AG04450 (cell line): ENCODE data around the gene KRT85. TPM values are rescaled to one million over a fixed set of nuclear protein-coding genes. Genes with fewer than 3 reads are reported as not detected.
A peak's percentile ranks its signal among the peaks of the same experiment; 100 is the strongest.

Experiments
- CTCF ChIA-PET: fragments of 300-600, 350-600 bp; formaldehyde crosslinking; extraction: SDS; loops from one replicate; lab custom pipeline; 2022; ENCODE audit warnings: antibody characterized with exemption, inconsistent platforms; lab: Charles Lee
- POLR2A ChIA-PET: fragments of 350-600 bp; formaldehyde crosslinking; extraction: SDS; loops from one replicate; lab custom pipeline; 2021; ENCODE audit warnings: antibody characterized with exemption, inconsistent platforms; lab: Yijun Ruan, JAX
- DNase-seq: peaks from one replicate; pipeline ENCODE4 v3.0.0-alpha.2; 2011; ENCODE audit warnings: low read depth, low spot score
- H3K27ac ChIP-seq: one replicate; pipeline ENCODE4 v1.5.1; 2012; ENCODE audit warnings: low read depth, low read length, control low read depth
- H3K27me3 ChIP-seq: one replicate; pipeline ENCODE4 v1.6.0; 2012; ENCODE audit warnings: low read length; ENCODE audit not compliant: control insufficient read depth, insufficient read depth
- H3K4me3 ChIP-seq: 2 replicates; pipeline ENCODE4 v1.5.1; 2011; ENCODE audit warnings: mild to moderate bottlenecking, low read depth, low read length, control low read depth
- H3K9me3 ChIP-seq: 2 replicates; pipeline ENCODE4 v1.5.1; 2012; ENCODE audit warnings: low read length; ENCODE audit not compliant: control insufficient read depth, insufficient read depth
- CTCF ChIP-seq: IDR thresholded peaks from 2 replicates; pipeline ENCODE4 v1.5.1; 2011; ENCODE audit warnings: low read depth, low read length, control low read depth, inconsistent platforms
- polyA plus RNA-seq: library from polyadenylated mRNA; depleted of rRNA; stranded (reverse); fragments of >200 nt; gene quantifications from 2 replicates; pipeline ENCODE4 v1.2.3, GENCODE V29; 2011

Gene KRT85
- polyA plus RNA-seq, 1 experiment, result not detected

GRCh38 chr12:52327052-52327829 lies 40.0 kb downstream of the KRT85 start:
- CTCF ChIA-PET, result interaction anchor here (0.7 to 4.7 kb wide), 39 partner anchors 8 to 653 kb away, joined by 3 to 103 read pairs (median 4); no protein-coding TSS in a partner anchor
- peak; percentile 94 for TF ChIP-seq CTCF
- Histone ChIP-seq H3K9me3 (no peaks in the 10 kb centered on the region), H3K27ac (no peak overlapping the region), H3K27me3 (peaks cover 38% of the 10 kb centered on the region), H3K4me3 (no peak overlapping the region)
- peak; percentile 72 for DNase-seq
- POLR2A ChIA-PET, result interaction anchor here (1.3 kb wide), 1 partner anchor 16 kb away, joined by 3 read pairs; no protein-coding TSS in a partner anchor

GRCh38 chr12:52324153-52324444 lies 43.2 kb downstream of the KRT85 start:
- no peak for TF ChIP-seq CTCF
- CTCF ChIA-PET, result no interaction called here
- POLR2A ChIA-PET, result no interaction called here

GRCh38 chr12:52323416-52324152 lies 43.7 kb downstream of the KRT85 start:
- H3K9me3 ChIP-seq, result no peaks in the 10 kb centered on the region
- H3K4me3 ChIP-seq, result no peak overlapping the region
- peaks cover 50% of the 10 kb centered on the region for H3K27me3 ChIP-seq
- CTCF ChIA-PET, result no interaction called here
- no peak for TF ChIP-seq CTCF
- POLR2A ChIA-PET, result no interaction called here
- DNase-seq, result no peak
- no peak overlapping the region for H3K27ac ChIP-seq

More at GRCh38 chr12:52324153-52324444, 43.2 kb downstream of the KRT85 start:
- Histone ChIP-seq H3K4me3 (no peak overlapping the region), H3K27me3 (peaks cover 48% of the 10 kb centered on the region), H3K27ac (no peak overlapping the region), H3K9me3 (no peaks in the 10 kb centered on the region)
- DNase-seq, result no peak

GRCh38 chr12:52323001-52323400 lies 44.3 kb downstream of the KRT85 start:
- H3K27ac ChIP-seq, result no peak overlapping the region
- no peaks in the 10 kb centered on the region for H3K9me3 ChIP-seq
- H3K27me3 ChIP-seq, result peaks cover 54% of the 10 kb centered on the region
- DNase-seq, result no peak
- H3K4me3 ChIP-seq, result no peak overlapping the region
- ChIA-PET POLR2A (no interaction called here), CTCF (interaction anchor here (2.4 kb wide), 1 partner anchor 44 kb away, joined by 8 read pairs; no protein-coding TSS in a partner anchor)
- no peak for TF ChIP-seq CTCF

- CTCF ChIA-PET, result interaction anchor here (0.6 to 2.4 kb wide), 3 partner anchors 39 to 165 kb away, joined by 5 to 8 read pairs (median 7); no protein-coding TSS in a partner anchor
- TF ChIP-seq CTCF, result no peak
- DNase-seq, result no peak
- H3K4me3 ChIP-seq, result no peak overlapping the region
- no peak overlapping the region for H3K27ac ChIP-seq
- no peaks in the 10 kb centered on the region for H3K9me3 ChIP-seq
- POLR2A ChIA-PET, result no interaction called here
- H3K27me3 ChIP-seq, result peaks cover 54% of the 10 kb centered on the region
Observed at GRCh38 chr12:52322069-52322468, 45.2 kb downstream of the KRT85 start.
